H1 (cell line): ENCODE data around the gene NET1. TPM values are rescaled to one million over a fixed set of nuclear protein-coding genes. Genes with fewer than 3 reads are reported as not detected.

Experiments used
- CHD7 ChIP-seq: fragments of 300-600 bp; sonication (generic); IDR thresholded peaks from 2 replicates; pipeline ENCODE4 v1.7.1; 2012; ENCODE audit warnings: low read length, moderate library complexity, mild to moderate bottlenecking, inconsistent platforms; ENCODE audit not compliant: insufficient replicate concordance
- polyA plus RNA-seq, 7 experiments: library from polyadenylated mRNA; depleted of rRNA in 3 of 7; stranded (reverse) in 5 of 7; unstranded in 2 of 7; fragments of >200 nt in 5 of 7; fragments of 200-250 nt in 2 of 7; gene quantifications; 1 replicate in 5 of 7; 2 replicates in 1 of 7; 4 replicates in 1 of 7; pipeline versions ENCODE4 v1.2.1 to v1.2.3, GENCODE V29; 2011 to 2013; ENCODE audit warnings: missing spikeins in 2 of 7, mixed read lengths in 2 of 7
- total RNA-seq: library from RNA; stranded (reverse); fragmentation: NEBNext Ultra II Directional; extraction: Animal tissue kit (Norgen Biotek cat#: 25700); gene quantifications from 2 replicates; pipeline ENCODE4 v1.2.1, GENCODE V29; 2021

Gene NET1
- total and polyA plus RNA-seq, 2 of the 8 experiments (the other 6 are each of a cell fraction or from before 2014, with no cell fraction given) = 21.5 to 117 TPM

DNA sequence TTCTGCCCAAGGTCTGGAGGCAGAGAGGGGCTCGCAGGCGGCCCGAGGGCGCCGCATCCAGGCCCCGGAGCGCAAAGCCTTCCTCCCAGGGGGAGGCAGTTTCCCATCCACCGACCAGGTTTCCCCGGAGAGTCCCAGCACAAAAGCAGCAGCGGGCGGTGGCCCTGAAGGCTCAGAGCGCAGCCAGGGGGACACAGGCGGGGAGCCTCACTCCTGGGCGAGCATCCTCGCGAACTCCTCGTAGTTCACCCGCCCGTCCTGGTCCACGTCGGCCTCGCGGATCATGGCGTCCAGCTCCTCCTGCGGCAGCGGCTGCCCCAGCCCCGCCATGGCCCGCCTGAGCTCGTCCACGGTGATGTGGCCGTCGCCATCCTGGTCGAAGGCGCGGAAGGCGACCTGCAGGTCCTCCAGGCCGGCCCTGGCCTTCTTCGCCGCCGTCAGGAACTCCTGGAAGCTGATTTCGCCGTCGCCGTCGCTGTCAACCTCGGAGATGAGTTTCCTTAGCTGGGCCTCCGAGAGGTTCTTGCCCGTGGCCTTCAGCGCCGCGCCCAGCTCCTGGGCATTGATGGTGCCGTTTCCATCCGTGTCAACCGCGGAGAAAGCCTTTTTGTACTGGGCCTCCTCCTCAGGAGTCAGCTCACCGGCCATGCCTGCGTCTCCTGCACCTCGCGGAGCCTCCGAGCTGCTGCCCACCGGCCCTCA is 86.6 kb downstream of the NET1 start (continued):
- TF ChIP-seq CHD7 = no peak
